Nephron (organoid): ENCODE data around the gene CNOT2.

Experiments
- H3K27ac Mint-ChIP-seq, 3 experiments: 2 replicates each; pipeline ENCODE4 v1.8.0; 2020; ENCODE audit warnings: mixed read lengths in 3 of 3, mild to moderate bottlenecking in 2 of 3, moderate library complexity in 1 of 3
- H3K27me3 Mint-ChIP-seq: 2 replicates; pipeline ENCODE4 v1.8.0; 2021; ENCODE audit warnings: low read depth, mild to moderate bottlenecking, moderate library complexity, mixed read lengths
- H3K36me3 Mint-ChIP-seq: 2 replicates; pipeline ENCODE4 v1.8.0; 2020; ENCODE audit warnings: low read depth, mixed read lengths
- H3K4me1 Mint-ChIP-seq: 2 replicates; pipeline ENCODE4 v1.8.0; 2020; ENCODE audit warnings: mixed read lengths
- H3K4me3 Mint-ChIP-seq, 3 experiments: 2 replicates each; pipeline ENCODE4 v1.8.0; 2020; ENCODE audit warnings: mild to moderate bottlenecking in 3 of 3, mixed read lengths in 3 of 3, moderate library complexity in 2 of 3
- H3K9me3 Mint-ChIP-seq: 2 replicates; pipeline ENCODE4 v1.8.0; 2020; ENCODE audit warnings: mixed read lengths
- TF ChIP-seq, protein P1 (sequence below), 3 experiments: fragments of 200-600 bp; sonication (generic); IDR thresholded peaks; one replicate each; pipeline ENCODE4 v1.5.0; 2021; ENCODE audit warnings: antibody characterized with exemption in 3 of 3; ENCODE audit not compliant: unreplicated experiment in 3 of 3

The CNOT2 gene

GRCh38 chr12:70214972-70215617 lies 28.1 kb upstream of the CNOT2 start:
- TF ChIP-seq, protein P1, sequence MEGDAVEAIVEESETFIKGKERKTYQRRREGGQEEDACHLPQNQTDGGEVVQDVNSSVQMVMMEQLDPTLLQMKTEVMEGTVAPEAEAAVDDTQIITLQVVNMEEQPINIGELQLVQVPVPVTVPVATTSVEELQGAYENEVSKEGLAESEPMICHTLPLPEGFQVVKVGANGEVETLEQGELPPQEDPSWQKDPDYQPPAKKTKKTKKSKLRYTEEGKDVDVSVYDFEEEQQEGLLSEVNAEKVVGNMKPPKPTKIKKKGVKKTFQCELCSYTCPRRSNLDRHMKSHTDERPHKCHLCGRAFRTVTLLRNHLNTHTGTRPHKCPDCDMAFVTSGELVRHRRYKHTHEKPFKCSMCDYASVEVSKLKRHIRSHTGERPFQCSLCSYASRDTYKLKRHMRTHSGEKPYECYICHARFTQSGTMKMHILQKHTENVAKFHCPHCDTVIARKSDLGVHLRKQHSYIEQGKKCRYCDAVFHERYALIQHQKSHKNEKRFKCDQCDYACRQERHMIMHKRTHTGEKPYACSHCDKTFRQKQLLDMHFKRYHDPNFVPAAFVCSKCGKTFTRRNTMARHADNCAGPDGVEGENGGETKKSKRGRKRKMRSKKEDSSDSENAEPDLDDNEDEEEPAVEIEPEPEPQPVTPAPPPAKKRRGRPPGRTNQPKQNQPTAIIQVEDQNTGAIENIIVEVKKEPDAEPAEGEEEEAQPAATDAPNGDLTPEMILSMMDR (IDR thresholded peaks at IDR 0.05; ENCODE audit: unreplicated experiment in 3 of 3), result no peak
- H3K4me1 Mint-ChIP-seq, result no peaks in the 10 kb centered on the region
- no peaks in the 10 kb centered on the region for H3K27me3 Mint-ChIP-seq
- peaks cover 45% of the 10 kb centered on the region for H3K36me3 Mint-ChIP-seq
- H3K4me3 Mint-ChIP-seq, result no peak overlapping the region
- H3K27ac Mint-ChIP-seq, result no peak overlapping the region
- H3K9me3 Mint-ChIP-seq, result peaks cover 39% of the 10 kb centered on the region

GRCh38 chr12:70217416-70217815 lies 25.8 kb upstream of the CNOT2 start:
- Mint-ChIP-seq H3K4me3 (no peak overlapping the region), H3K36me3 (peaks cover 38% of the 10 kb centered on the region), H3K9me3 (peaks cover 23% of the 10 kb centered on the region), H3K27me3 (no peaks in the 10 kb centered on the region), H3K4me1 (no peaks in the 10 kb centered on the region), H3K27ac (no peak overlapping the region)
- TF ChIP-seq, protein P1 (IDR thresholded peaks at IDR 0.05; ENCODE audit: unreplicated experiment in 3 of 3), result no peak

GRCh38 chr12:70221626-70222025 lies 21.6 kb upstream of the CNOT2 start:
- TF ChIP-seq, protein P1 (IDR thresholded peaks at IDR 0.05; ENCODE audit: unreplicated experiment in 3 of 3), result no peak
- Mint-ChIP-seq H3K36me3 (peaks cover 17% of the 10 kb centered on the region), H3K27me3 (no peaks in the 10 kb centered on the region), H3K4me1 (no peaks in the 10 kb centered on the region), H3K4me3 (no peak overlapping the region), H3K27ac (no peak overlapping the region), H3K9me3 (no peaks in the 10 kb centered on the region)

GRCh38 chr12:70227911-70228310 lies 15.3 kb upstream of the CNOT2 start:
- TF ChIP-seq, protein P1 (IDR thresholded peaks at IDR 0.05; ENCODE audit: unreplicated experiment in 3 of 3), result no peak
- peaks cover 7% of the 10 kb centered on the region for H3K36me3 Mint-ChIP-seq
- H3K27ac Mint-ChIP-seq, result no peak overlapping the region
- no peaks in the 10 kb centered on the region for H3K27me3 Mint-ChIP-seq
- H3K4me3 Mint-ChIP-seq, result no peak overlapping the region
- no peaks in the 10 kb centered on the region for H3K4me1 Mint-ChIP-seq
- no peaks in the 10 kb centered on the region for H3K9me3 Mint-ChIP-seq

GRCh38 chr12:70230934-70231606 lies 12.2 kb upstream of the CNOT2 start:
- Mint-ChIP-seq H3K27me3 (no peaks in the 10 kb centered on the region), H3K4me3 (no peak overlapping the region), H3K36me3 (peaks cover 5% of the 10 kb centered on the region), H3K4me1 (no peaks in the 10 kb centered on the region), H3K9me3 (no peaks in the 10 kb centered on the region), H3K27ac (no peak overlapping the region)
- TF ChIP-seq, protein P1 (IDR thresholded peaks at IDR 0.05; ENCODE audit: unreplicated experiment in 3 of 3), result no peak

- Mint-ChIP-seq H3K4me3 (no peak overlapping the region), H3K36me3 (peaks cover 46% of the 10 kb centered on the region), H3K27ac (peak overlapping the region in 1 of 3 experiments; percentile 72), H3K27me3 (no peaks in the 10 kb centered on the region), H3K9me3 (peaks cover 5% of the 10 kb centered on the region), H3K4me1 (peaks cover 12% of the 10 kb centered on the region)
- TF ChIP-seq, protein P1 (IDR thresholded peaks at IDR 0.05; ENCODE audit: unreplicated experiment in 3 of 3), result no peak
These were observed 6.2 kb upstream of the CNOT2 start for GRCh38 chr12:70236990-70237389.
